WTC11 (cell line): ENCODE measurements around the gene MLXIPL.

Experiments
- CBFB ChIP-seq: sonication (generic); formaldehyde crosslinking; IDR thresholded peaks from 2 replicates; pipeline ENCODE4 v1.8.1; 2022; ENCODE audit warnings: mild to moderate bottlenecking, low read depth, missing genetic modification reagents
- CTCF ChIP-seq: fragments of 200-600 bp; IDR thresholded peaks from 2 replicates; pipeline ENCODE4 v1.8.0; 2022; ENCODE audit warnings: antibody characterized with exemption
- FOXP4 ChIP-seq: sonication (generic); formaldehyde crosslinking; IDR thresholded peaks from 2 replicates; pipeline ENCODE4 v1.8.0; 2022; ENCODE audit warnings: mild to moderate bottlenecking, missing genetic modification reagents
- NFATC4 ChIP-seq: fragments of 250-450 bp; sonication (Bioruptor Pico); IDR thresholded peaks from 2 replicates; pipeline ENCODE4 v1.9.0; 2021; ENCODE audit warnings: mild to moderate bottlenecking
- SP1 ChIP-seq: sonication (generic); formaldehyde crosslinking; conservative IDR thresholded peaks from 2 replicates; pipeline ENCODE4 v1.8.1; 2022; ENCODE audit warnings: missing genetic modification reagents

DNA sequence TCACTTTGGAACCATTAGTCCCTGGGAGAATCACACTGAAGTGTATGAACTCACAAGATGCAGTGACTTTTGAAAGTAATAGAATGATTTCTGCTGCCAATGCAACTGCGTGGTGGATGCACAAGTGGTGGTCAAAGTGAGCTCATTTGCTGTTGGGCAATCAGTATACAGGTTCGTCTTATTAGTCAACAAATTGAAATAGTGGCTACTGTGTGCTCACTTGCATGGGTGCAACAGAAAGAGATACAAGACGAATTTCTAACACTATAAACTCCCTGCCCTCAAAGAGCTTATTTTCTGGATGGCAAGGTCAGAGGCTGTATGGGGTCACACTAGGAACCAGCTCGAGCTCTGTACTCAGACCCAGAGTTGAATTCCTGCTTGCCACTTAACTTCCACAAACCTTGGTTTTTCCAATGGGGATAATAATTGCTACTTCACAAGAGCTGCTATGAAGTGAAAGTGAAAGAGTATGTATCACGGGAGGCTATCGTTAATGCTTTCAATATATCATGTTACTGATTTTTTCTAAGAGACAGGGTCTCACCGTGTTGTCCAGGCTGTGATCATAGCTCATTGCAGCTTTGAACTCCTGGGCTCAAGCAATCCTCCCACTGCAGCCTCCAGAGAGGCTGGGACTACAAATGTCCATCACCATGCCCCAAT is 58.5 kb downstream of the MLXIPL start:
- TF ChIP-seq CBFB (CRISPR knock-in tag) (no peak), NFATC4 (CRISPR knock-in tag) (no peak), SP1 (CRISPR knock-in tag) (no peak), CTCF (no peak), FOXP4 (CRISPR knock-in tag) (no peak)
